Erythroblast (primary cell): ENCODE results near the gene MEGF9.

ENCODE experiments used
- GATA1 ChIP-seq: IDR thresholded peaks from 2 replicates; pipeline ENCODE4 v1.6.1; 2011; ENCODE audit warnings: low read depth, mild to moderate bottlenecking, control low read depth, low read length, moderate library complexity
- POLR2A ChIP-seq: IDR thresholded peaks from 2 replicates; pipeline ENCODE4 v1.6.1; 2011; ENCODE audit warnings: mild to moderate bottlenecking, low read length

DNA sequence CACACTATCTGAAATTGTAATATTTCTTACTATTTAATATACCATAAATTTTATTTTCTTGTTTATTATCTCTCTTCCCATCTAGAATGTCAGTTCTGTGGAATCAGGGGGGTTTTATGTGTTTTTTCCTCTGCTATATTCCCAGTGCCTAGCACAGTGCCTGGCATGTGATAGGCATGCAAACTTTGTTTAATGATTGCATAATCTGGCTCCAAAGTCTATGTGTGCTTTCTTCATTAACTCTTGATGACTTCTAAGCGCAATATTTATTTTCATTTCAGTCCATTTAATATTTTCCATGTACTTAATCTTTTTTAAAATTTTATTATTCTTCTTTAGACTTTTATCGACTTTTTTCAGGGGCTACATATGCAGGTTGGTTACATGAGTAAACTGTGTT lies 73.9 kb downstream of the MEGF9 start:
- TF ChIP-seq POLR2A (no peak), GATA1 (no peak)
